ACC112 (cell line): ENCODE measurements around the gene ATAD3B.
"Not testable (repeated sequence)": the region's sequence is repeated elsewhere in the genome, so short reads cannot be mapped to it uniquely, and the experiment has no call there.

ENCODE experiments used
- H2AFZ ChIP-seq: fragments of 200-600 bp; sonication (generic); one replicate; pipeline ENCODE4 v1.6.0; 2017; ENCODE audit warnings: antibody characterized with exemption, low read length; ENCODE audit not compliant: unreplicated experiment
- H3K27ac ChIP-seq: fragments of 200-600 bp; sonication (generic); 2 replicates; pipeline ENCODE4 v1.5.1; 2014; ENCODE audit warnings: low read depth, mild to moderate bottlenecking, antibody characterized with exemption, low read length, moderate library complexity
- H3K27me3 ChIP-seq: fragments of 200-600 bp; sonication (generic); 2 replicates; pipeline ENCODE4 v1.6.1; 2014; ENCODE audit warnings: mild to moderate bottlenecking, antibody characterized with exemption, low read length, moderate library complexity, mixed read lengths; ENCODE audit not compliant: insufficient read depth
- H3K36me3 ChIP-seq: fragments of 200-600 bp; sonication (generic); 2 replicates; pipeline ENCODE4 v1.6.1; 2016; ENCODE audit warnings: mild to moderate bottlenecking, antibody characterized with exemption, low read length, moderate library complexity, mixed read lengths; ENCODE audit not compliant: insufficient read depth
- H3K4me1 ChIP-seq: fragments of 200-600 bp; sonication (generic); one replicate; pipeline ENCODE4 v1.6.1; 2016; ENCODE audit warnings: low read length, mixed read lengths; ENCODE audit not compliant: insufficient read depth, unreplicated experiment, control insufficient read depth
- H3K4me3 ChIP-seq: fragments of 200-600 bp; sonication (generic); 2 replicates; pipeline ENCODE4 v1.5.1; 2014; ENCODE audit warnings: mild to moderate bottlenecking, low read depth, low read length
- H3K79me2 ChIP-seq: fragments of 200-600 bp; sonication (generic); one replicate; pipeline ENCODE4 v1.6.0; 2016; ENCODE audit warnings: low read length; ENCODE audit not compliant: control insufficient read depth, unreplicated experiment, insufficient read depth

The ATAD3B gene

GRCh38 chr1:1527092-1527816 lies 55.7 kb downstream of the ATAD3B start:
- Histone ChIP-seq H3K4me1 (no peaks in the 10 kb centered on the region), H3K27ac (no peak overlapping the region), H2AFZ (no peak overlapping the region), H3K79me2 (no peaks in the 10 kb centered on the region), H3K4me3 (no peak overlapping the region), H3K27me3 (no peaks in the 10 kb centered on the region), H3K36me3 (peaks cover 19% of the 10 kb centered on the region)

- H2AFZ ChIP-seq, result no peak overlapping the region
- H3K79me2 ChIP-seq, result no peaks in the 10 kb centered on the region
- H3K36me3 ChIP-seq, result peaks cover 23% of the 10 kb centered on the region
- H3K4me3 ChIP-seq, result no peak overlapping the region
- H3K27me3 ChIP-seq, result no peaks in the 10 kb centered on the region
- no peak overlapping the region for H3K27ac ChIP-seq
- no peaks in the 10 kb centered on the region for H3K4me1 ChIP-seq
Observed at GRCh38 chr1:1528301-1529267, 57.0 kb downstream of the ATAD3B start.

GRCh38 chr1:1529321-1529720 lies 57.8 kb downstream of the ATAD3B start:
- Histone ChIP-seq H3K27ac (no peak overlapping the region), H3K27me3 (no peaks in the 10 kb centered on the region), H3K36me3 (peaks cover 23% of the 10 kb centered on the region), H3K4me1 (no peaks in the 10 kb centered on the region), H3K4me3 (no peak overlapping the region), H2AFZ (no peak overlapping the region), H3K79me2 (no peaks in the 10 kb centered on the region)

GRCh38 chr1:1529936-1530335 lies 58.4 kb downstream of the ATAD3B start:
- Histone ChIP-seq H3K27me3 (no peaks in the 10 kb centered on the region), H3K27ac (no peak overlapping the region), H3K4me3 (no peak overlapping the region), H3K36me3 (peaks cover 23% of the 10 kb centered on the region), H2AFZ (no peak overlapping the region), H3K4me1 (no peaks in the 10 kb centered on the region), H3K79me2 (no peaks in the 10 kb centered on the region)

- Histone ChIP-seq H3K4me3 (no peak overlapping the region), H3K79me2 (no peaks in the 10 kb centered on the region), H3K4me1 (no peaks in the 10 kb centered on the region), H3K36me3 (peaks cover 23% of the 10 kb centered on the region), H2AFZ (no peak overlapping the region), H3K27ac (no peak overlapping the region), H3K27me3 (no peaks in the 10 kb centered on the region)
Observed at GRCh38 chr1:1531947-1532346, 60.4 kb downstream of the ATAD3B start.

- not testable (repeated sequence) for H2AFZ ChIP-seq, H3K27me3 ChIP-seq, H3K79me2 ChIP-seq, H3K4me3 ChIP-seq, H3K4me1 ChIP-seq, H3K27ac ChIP-seq
- H3K36me3 ChIP-seq, result peaks cover 23% of the 10 kb centered on the region
Observed at GRCh38 chr1:1533176-1533893, 61.8 kb downstream of the ATAD3B start.

GRCh38 chr1:1533894-1534291 lies 62.3 kb downstream of the ATAD3B start:
- not testable (repeated sequence) for H3K4me3 ChIP-seq, H2AFZ ChIP-seq, H3K4me1 ChIP-seq, H3K27ac ChIP-seq, H3K27me3 ChIP-seq
- Histone ChIP-seq H3K79me2 (peaks cover 14% of the 10 kb centered on the region), H3K36me3 (peaks cover 19% of the 10 kb centered on the region)

- Histone ChIP-seq H3K4me3 (no peak overlapping the region), H3K27me3 (no peaks in the 10 kb centered on the region), H3K79me2 (peaks cover 21% of the 10 kb centered on the region), H2AFZ (no peak overlapping the region), H3K4me1 (no peaks in the 10 kb centered on the region), H3K36me3 (peaks cover 14% of the 10 kb centered on the region), H3K27ac (no peak overlapping the region)
Observed at GRCh38 chr1:1534401-1535154, 63.0 kb downstream of the ATAD3B start.

- Histone ChIP-seq H3K4me3 (no peak overlapping the region), H3K27me3 (no peaks in the 10 kb centered on the region), H3K79me2 (peaks cover 22% of the 10 kb centered on the region), H3K36me3 (peaks cover 6% of the 10 kb centered on the region), H3K4me1 (no peaks in the 10 kb centered on the region), H3K27ac (no peak overlapping the region), H2AFZ (no peak overlapping the region)
Observed at GRCh38 chr1:1535201-1536018, 63.8 kb downstream of the ATAD3B start.
